SK-N-SH (cell line): ENCODE data around the gene KCNK18.

Experiments used
- CTCF ChIP-seq: fragments of 200-600 bp; sonication (generic); IDR thresholded peaks from 2 replicates; pipeline ENCODE4 v1.6.1; 2017; ENCODE audit warnings: antibody characterized with exemption, mild to moderate bottlenecking, moderate library complexity
- NRF1 ChIP-seq: IDR thresholded peaks from 2 replicates; pipeline ENCODE4 v1.6.1; 2012; ENCODE audit warnings: low read depth, mild to moderate bottlenecking, low read length
- POLR2AphosphoS5 ChIP-seq: IDR thresholded peaks from 2 replicates; pipeline ENCODE4 v1.6.1; 2012; ENCODE audit warnings: low read depth, low read length

GRCh38 chr10:117170244-117170643 is 27.0 kb upstream of the KCNK18 start:
- no peak for TF ChIP-seq CTCF
- no peak for TF ChIP-seq POLR2AphosphoS5
- no peak for TF ChIP-seq NRF1
